HG02885 (cell line): ENCODE results near the gene DISP1.

Experiments
- ATAC-seq: cut with Tn5 transposase; IDR thresholded peaks from one replicate; pipeline ENCODE4 v1.9.1; 2021; ENCODE audit warnings: mild to moderate bottlenecking; ENCODE audit not compliant: unreplicated experiment, poor library complexity

DISP1 gene

GRCh38 chr1:222814536-222815439, at the start of gene DISP1:
DISP1 (plus strand) TSS chr1:222815039; CDS start chr1:222942824, 127,785 bp downstream.
- ATAC-seq: peak; percentile 95

- ATAC-seq: no peak
Measured at GRCh38 chr1:222767152-222767571, 47.7 kb upstream of the DISP1 start.

- no peak for ATAC-seq
Measured at GRCh38 chr1:222768592-222768991, 46.2 kb upstream of the DISP1 start.

GRCh38 chr1:222769181-222769580, 45.7 kb upstream of the DISP1 start:
- ATAC-seq: no peak

- ATAC-seq: no peak
Measured at GRCh38 chr1:222769971-222770620, 44.7 kb upstream of the DISP1 start.

GRCh38 chr1:222772996-222773379, 41.9 kb upstream of the DISP1 start:
- peak; percentile 89 for ATAC-seq

GRCh38 chr1:222777463-222777862, 37.4 kb upstream of the DISP1 start:
- ATAC-seq: no peak

- no peak for ATAC-seq
Measured at GRCh38 chr1:222777977-222778376, 36.9 kb upstream of the DISP1 start.

GRCh38 chr1:222781251-222781650, 33.6 kb upstream of the DISP1 start:
- no peak for ATAC-seq

- ATAC-seq: no peak
Measured at GRCh38 chr1:222783051-222783450, 31.8 kb upstream of the DISP1 start.

GRCh38 chr1:222784371-222784770, 30.5 kb upstream of the DISP1 start:
- no peak for ATAC-seq

GRCh38 chr1:222784916-222785315, 29.9 kb upstream of the DISP1 start:
- no peak for ATAC-seq

GRCh38 chr1:222785529-222785928, 29.3 kb upstream of the DISP1 start:
- no peak for ATAC-seq

GRCh38 chr1:222786121-222786520, 28.7 kb upstream of the DISP1 start:
- no peak for ATAC-seq

GRCh38 chr1:222787729-222788128, 27.1 kb upstream of the DISP1 start:
- ATAC-seq: no peak

- peak; percentile 75 for ATAC-seq
Measured at GRCh38 chr1:222788402-222789156, 26.3 kb upstream of the DISP1 start.

- no peak for ATAC-seq
Measured at GRCh38 chr1:222790115-222790514, 24.7 kb upstream of the DISP1 start.

- ATAC-seq: no peak
Measured at GRCh38 chr1:222790520-222790919, 24.3 kb upstream of the DISP1 start.

- ATAC-seq: no peak
Measured at GRCh38 chr1:222791006-222791710, 23.7 kb upstream of the DISP1 start.

GRCh38 chr1:222792744-222793143, 22.1 kb upstream of the DISP1 start:
- ATAC-seq: no peak
